Right lobe of liver (tissue), 4 donors: ENCODE results near the gene OBSL1.

Experiments used
- POLR2A ChIP-seq: fragments of 450-650 bp; IDR thresholded peaks from one replicate; pipeline ENCODE4 v1.6.1; 2017; ENCODE audit warnings: antibody characterized with exemption, mild to moderate bottlenecking
- TF ChIP-seq, protein P1 (sequence below), 4 donors: fragments of 200-600 bp in 3 of 4; fragments of 450-650 bp in 1 of 4; IDR thresholded peaks; one replicate each; pipeline versions ENCODE4 v1.5.1 to v1.8.0; 2016 to 2022; ENCODE audit warnings: antibody characterized with exemption in 4 of 4, mild to moderate bottlenecking in 2 of 4
- donor health status: DM: no; HTN: no; CAD: no.
- donor health status: DM: no; HTN: no; CAD: no.
- donor health status: DM: no; HTN: yes; CAD: no.

- TF ChIP-seq POLR2A = no peak
- TF ChIP-seq, protein P1, sequence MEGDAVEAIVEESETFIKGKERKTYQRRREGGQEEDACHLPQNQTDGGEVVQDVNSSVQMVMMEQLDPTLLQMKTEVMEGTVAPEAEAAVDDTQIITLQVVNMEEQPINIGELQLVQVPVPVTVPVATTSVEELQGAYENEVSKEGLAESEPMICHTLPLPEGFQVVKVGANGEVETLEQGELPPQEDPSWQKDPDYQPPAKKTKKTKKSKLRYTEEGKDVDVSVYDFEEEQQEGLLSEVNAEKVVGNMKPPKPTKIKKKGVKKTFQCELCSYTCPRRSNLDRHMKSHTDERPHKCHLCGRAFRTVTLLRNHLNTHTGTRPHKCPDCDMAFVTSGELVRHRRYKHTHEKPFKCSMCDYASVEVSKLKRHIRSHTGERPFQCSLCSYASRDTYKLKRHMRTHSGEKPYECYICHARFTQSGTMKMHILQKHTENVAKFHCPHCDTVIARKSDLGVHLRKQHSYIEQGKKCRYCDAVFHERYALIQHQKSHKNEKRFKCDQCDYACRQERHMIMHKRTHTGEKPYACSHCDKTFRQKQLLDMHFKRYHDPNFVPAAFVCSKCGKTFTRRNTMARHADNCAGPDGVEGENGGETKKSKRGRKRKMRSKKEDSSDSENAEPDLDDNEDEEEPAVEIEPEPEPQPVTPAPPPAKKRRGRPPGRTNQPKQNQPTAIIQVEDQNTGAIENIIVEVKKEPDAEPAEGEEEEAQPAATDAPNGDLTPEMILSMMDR (IDR thresholded peaks at IDR 0.05) = no peak
Observed at GRCh38 chr2:219538504-219538951, 32.8 kb downstream of the OBSL1 start.
